Measurements from ENCODE around the gene LAMA1.

LAMA1 gene

DNA sequence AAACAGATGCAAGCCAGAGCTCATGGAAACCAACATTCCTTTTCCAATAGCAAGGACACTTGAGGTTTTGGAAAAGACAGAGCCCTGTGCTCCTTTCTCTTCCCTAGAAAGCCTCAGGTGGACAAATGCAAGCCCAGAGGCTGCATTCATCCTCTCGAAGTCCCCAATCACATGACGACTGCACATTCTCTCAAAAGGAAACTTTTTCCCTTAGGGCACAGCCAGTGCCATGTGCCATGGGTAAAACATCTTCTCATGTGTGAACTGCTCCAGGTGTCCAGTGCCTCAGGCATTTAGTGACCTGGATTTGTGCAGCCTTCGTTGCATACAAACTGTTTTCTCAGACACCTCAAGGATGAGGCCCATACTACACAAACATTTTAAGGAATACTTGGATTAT lies 140.7 kb downstream of the LAMA1 start:
- no peak for DNase-seq

DNA sequence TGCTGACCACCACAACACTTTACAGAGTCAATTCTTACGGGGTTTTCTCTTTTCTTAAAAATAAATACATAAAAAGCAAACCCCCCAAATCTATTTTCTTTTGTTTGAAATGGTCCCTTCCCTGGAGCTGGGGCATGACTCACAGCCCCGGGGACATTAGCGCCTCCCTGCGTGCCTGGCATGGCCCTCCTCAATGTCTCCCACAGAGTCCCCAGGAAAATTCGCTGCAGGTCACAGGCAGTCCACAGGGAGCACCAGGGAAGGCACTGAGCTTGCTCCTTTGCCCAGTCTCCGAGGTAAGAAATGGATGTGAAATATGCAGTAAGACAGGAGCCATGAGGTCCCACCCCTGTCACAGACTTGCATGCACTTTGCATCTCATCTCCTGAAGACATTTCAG lies 142.5 kb downstream of the LAMA1 start:
- DNase-seq, result no peak

GRCh38 chr18:6971823-6972478 lies 145.6 kb downstream of the LAMA1 start:
- no peak for DNase-seq

- no peak for DNase-seq
These were observed 154.0 kb downstream of the LAMA1 start for GRCh38 chr18:6963452-6964097.

- no peak for DNase-seq
These were observed 154.8 kb downstream of the LAMA1 start for GRCh38 chr18:6962571-6963451.

- no peak for DNase-seq
These were observed 156.3 kb downstream of the LAMA1 start for GRCh38 chr18:6961331-6961730.

DNA sequence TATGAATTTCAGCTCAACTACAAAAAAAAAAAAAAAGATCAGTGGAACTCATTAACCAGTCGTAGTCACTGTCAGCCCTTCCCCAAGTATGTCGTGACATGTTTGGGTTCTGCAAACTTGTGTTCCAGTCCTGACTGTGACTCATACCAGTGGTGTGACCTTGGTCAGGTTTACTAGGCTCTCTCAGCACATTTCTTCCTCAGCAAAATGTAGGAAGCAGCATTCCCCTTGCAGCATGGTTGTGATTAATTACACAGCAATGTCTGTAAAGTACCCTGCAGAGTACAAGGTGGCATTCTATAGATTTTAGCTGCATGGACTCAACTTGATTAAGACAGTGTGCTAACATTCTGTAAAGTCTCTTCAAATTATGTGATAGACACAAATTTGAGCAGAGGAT lies 156.9 kb downstream of the LAMA1 start:
- DNase-seq, result no peak

GRCh38 chr18:6960124-6960523 lies 157.5 kb downstream of the LAMA1 start:
- no peak for DNase-seq

DNA sequence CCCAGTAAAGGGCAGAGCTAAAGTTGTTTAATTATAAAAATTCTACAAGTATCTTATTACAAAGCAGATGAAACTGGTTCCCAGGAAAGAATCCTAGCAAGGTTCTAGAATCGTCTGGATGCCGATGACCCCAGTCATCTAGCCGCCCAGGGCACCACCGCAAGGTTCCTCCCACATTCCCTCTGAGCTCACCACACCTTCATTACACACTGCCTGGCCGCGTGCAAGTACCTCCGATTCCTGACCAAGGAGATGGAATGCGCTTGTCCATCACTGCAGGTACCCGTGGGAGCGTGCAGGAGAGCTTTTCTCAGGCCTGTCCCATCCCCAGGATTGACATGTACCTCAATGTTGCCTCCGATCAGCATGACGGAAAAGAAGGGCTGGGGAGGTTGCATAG lies 158.5 kb downstream of the LAMA1 start:
- no peak for DNase-seq

DNA sequence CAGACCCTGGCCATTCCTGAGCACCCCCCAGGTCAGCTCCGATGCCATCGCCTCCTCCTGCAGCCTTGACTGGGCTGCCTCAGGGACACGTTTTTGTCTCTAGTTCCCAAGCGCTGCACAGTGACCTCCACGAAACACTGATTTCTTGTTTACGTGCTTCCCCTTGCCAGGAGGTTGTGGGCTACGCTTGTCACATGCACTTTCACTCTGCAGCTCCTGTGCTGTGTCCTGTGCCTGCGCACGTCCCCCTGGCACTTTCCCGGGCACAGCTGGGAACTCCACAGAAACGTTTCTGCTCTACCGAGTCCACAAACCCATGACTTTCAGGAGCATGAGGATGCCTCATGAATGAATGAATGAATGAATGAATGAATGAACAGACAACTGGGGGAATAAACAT lies 160.6 kb downstream of the LAMA1 start:
- DNase-seq, result no peak

DNA sequence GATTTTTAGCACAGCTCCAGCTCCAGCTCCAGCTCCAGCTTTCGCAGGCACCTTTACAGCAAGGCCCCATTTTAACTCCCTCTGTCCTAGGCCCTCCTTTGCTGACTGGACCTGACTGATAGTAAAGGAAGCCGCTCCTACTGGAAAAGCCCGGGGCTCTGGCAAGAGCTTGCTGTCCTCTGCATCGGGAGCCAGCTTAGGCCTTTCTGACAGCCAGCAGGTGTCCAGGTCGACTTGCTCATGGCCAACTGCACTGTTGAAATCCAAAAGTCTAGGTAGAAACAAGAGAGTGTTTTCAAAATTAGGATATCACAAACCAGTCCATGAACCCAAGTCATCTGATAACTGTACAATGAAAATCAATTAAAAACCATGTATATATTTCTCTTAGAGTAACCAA lies 161.1 kb downstream of the LAMA1 start:
- DNase-seq, result no peak

- no peak for DNase-seq
These were observed 162.3 kb downstream of the LAMA1 start for GRCh38 chr18:6955304-6955703.

GRCh38 chr18:6954501-6954900 lies 163.1 kb downstream of the LAMA1 start:
- DNase-seq, result no peak

- no peak for DNase-seq
These were observed 166.1 kb downstream of the LAMA1 start for GRCh38 chr18:6951336-6952090.

GRCh38 chr18:6950641-6951040 lies 167.0 kb downstream of the LAMA1 start:
- DNase-seq, result no peak

DNA sequence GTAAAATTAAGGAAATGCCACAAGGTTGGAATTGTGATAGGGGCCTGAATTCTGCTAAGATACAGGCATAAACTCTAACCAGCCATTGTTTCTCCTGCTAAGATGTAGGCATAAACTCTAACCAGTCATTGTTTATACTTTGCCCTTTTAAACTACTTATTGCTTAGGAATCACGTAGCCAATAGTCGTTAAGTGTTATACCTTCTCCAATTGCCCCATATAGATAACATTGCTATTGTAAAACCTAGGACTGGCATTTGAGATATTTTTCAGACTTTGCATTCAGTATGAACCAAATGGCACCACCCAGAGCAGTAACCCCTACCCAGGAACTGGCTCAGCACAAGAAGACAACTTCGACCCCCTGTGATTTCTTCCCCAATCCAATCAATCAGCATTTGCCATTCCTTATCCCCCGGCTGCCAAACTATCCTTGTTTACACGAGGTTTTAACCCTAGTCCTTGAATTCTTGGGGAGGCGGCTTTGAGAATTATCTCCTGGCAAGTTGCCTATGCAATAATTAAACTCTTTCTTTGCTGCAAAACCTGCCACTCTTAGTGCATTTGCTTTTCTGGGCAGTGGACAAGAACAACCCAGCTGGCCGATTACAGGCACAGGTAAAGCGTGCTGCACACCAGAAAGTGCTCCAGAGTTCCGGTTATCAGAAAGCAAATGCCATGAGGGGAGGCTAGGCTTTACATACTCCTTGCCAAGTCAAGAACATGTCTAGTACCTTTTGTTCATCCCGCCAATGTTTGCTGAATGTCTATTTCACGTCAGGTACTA lies 167.6 kb downstream of the LAMA1 start:
- DNase-seq, result no peak

DNA sequence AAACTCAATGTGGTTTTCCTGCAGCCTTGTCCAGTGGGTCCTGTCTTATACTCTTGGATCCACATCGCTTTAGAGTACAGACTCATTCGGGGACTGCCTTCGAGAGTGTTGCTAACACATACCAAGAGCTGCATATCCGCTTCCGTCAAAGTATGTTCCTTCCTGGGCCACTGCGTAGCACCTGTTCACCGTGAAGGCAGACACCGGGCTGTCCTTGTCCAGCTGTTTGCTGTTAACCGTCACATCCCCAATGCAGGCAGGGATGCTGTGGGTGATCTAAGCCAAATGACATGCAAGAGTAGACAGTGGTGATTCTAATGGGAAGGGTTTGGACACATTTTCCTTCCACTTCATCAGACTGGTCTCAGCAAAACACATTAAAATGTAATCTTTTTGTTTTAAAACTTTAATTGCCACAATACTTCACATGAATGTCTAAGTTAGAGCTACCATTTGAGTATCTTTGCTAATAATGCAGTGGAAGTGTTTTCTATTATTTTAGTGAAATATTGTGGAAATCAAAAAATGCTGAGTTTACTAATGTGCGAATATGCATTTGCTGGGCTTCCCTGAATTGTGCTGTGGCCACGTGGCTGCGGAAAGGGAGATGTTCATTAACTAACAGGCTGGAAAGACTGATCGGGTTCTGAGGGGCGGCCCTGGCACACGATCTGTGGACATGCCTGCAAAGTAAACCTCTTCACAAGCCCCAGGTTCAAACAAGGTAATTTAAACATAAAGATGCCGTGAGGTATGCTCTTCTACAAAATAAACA lies 169.1 kb downstream of the LAMA1 start:
- no peak for DNase-seq

DNA sequence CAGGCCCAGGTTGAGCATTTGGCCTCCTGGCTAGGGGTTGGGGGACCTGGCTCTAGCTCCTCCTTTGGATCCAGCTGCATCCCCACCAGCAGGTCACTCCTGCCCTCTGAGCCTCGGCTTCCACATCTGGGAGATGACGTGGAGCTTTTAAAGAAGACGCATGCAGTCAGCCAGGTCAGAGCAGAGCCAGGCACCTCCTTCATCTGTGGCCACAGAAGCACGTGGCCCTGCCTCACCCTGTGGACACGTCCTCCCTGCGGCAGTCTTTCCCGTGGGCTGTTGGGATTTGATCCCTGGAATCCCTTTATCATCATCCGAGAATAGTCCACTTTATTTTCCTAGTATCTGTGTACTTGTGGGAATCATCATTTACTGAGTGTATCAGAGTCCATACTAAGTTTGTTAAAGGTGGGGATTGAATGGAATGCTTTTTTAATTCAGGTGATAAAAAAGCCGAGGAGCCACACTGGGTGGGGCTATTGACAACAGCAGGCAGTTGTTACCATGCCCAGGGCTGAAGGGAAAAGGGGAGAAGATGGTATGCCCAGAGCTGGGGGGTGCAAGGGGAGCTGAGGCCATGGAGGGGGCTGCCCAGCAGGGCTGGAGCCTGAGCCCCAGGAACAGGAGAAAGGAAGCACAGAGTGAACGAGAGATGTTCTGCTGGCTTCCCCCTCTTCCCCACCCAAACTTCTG lies 170.1 kb downstream of the LAMA1 start:
- no peak for DNase-seq

GRCh38 chr18:6943143-6943542 lies 174.5 kb downstream of the LAMA1 start:
- no peak for DNase-seq

GRCh38 chr18:6942742-6943141 lies 174.9 kb downstream of the LAMA1 start:
- DNase-seq, result no peak

DNA sequence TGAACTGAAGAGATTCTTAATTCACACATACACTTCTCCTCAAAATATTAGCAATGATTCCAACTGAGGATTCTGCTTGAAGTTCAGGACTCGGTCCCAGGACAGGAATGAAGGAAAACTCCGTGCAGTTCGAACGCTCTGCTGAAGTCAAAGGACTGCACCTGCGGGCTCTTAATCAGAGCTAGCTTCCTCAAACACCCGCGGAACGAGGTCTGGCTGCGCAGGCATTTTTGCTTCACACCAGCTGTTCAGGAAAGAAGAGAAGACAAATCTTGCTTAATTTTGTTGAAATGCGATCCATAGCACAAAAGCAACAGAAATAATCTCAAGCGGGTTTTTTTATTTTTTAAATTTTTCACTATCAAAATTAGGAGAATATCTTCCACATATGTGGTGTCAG lies 175.6 kb downstream of the LAMA1 start:
- DNase-seq, result no peak

Data from MV-4-11 (cell line).